Endothelial cell of umbilical vein (primary cell): Measurements from ENCODE around the gene EMID1. TPM values are rescaled to one million over a fixed set of nuclear protein-coding genes. Genes with fewer than 3 reads are reported as not detected.
A peak's percentile ranks its signal among the peaks of the same experiment; 100 is the strongest.

Experiments
- BruUV-seq: library from RNA; stranded (reverse); fragments of 400-500 nt; replicated peaks from 2 replicates; lab custom pipeline; 2021; lab: Mats Ljungman, UMichigan
- CTCF ChIA-PET: fragments of 300-600, 350-600 bp; sonication (Branson Sonifier 250); formaldehyde crosslinking; loops from one replicate; lab custom pipeline; 2021; ENCODE audit warnings: antibody characterized with exemption, inconsistent platforms; lab: Charles Lee
- POLR2A ChIA-PET: fragments of 300-600, 350-600 bp; sonication (Branson Sonifier 250); formaldehyde crosslinking; loops from one replicate; lab custom pipeline; 2021; ENCODE audit warnings: antibody characterized with exemption, inconsistent platforms; lab: Charles Lee
- DNase-seq: peaks from one replicate; pipeline ENCODE4 v3.0.0-alpha.2; 2011; ENCODE audit warnings: low read depth, low spot score
- FAIRE-seq: peaks from 2 replicates; lab custom pipeline; 2011; peaks lifted over from hg19 to GRCh38; lab: Jason Lieb, UNC
- H2AFZ ChIP-seq: 2 replicates; pipeline ENCODE4 v1.6.0; 2012; ENCODE audit warnings: low read depth, low read length, control low read depth, inconsistent platforms
- H3K27ac ChIP-seq: 2 replicates; pipeline ENCODE4 v1.5.1; 2011; ENCODE audit warnings: low read depth, mild to moderate bottlenecking, control low read depth, low read length, moderate library complexity; ENCODE audit not compliant: insufficient read depth
- H3K27me3 ChIP-seq, 2 experiments: 2 replicates each; pipeline versions ENCODE4 v1.6.0 to v1.6.1; 2011; ENCODE audit warnings: low read length in 2 of 2, mixed read lengths in 1 of 2; ENCODE audit not compliant: control insufficient read depth in 2 of 2, insufficient read depth in 2 of 2
- H3K36me3 ChIP-seq, 2 experiments: 2 replicates in 1 of 2; 3 replicates in 1 of 2; pipeline ENCODE4 v1.5.1; 2011; ENCODE audit warnings: low read length in 2 of 2, mild to moderate bottlenecking in 1 of 2, moderate library complexity in 1 of 2; ENCODE audit not compliant: control insufficient read depth in 2 of 2, insufficient read depth in 2 of 2; ENCODE audit errors: extremely low read depth in 1 of 2
- H3K4me1 ChIP-seq: 3 replicates; pipeline ENCODE4 v1.5.1; 2011; ENCODE audit warnings: mild to moderate bottlenecking, low read length; ENCODE audit not compliant: control insufficient read depth, insufficient read depth; ENCODE audit errors: extremely low read depth
- H3K4me2 ChIP-seq: 2 replicates; pipeline ENCODE4 v1.6.1; 2011; ENCODE audit warnings: low read length, control low read depth, mixed read lengths; ENCODE audit not compliant: insufficient read depth
- H3K4me3 ChIP-seq, 3 experiments: fragments of 200-600 bp in 1 of 3; sonication (generic), shearing (Covaris generic) in 1 of 3; replicated peaks in 1 of 3; 2 replicates each; pipeline ENCODE4 v1.5.1; 2011 to 2016; ENCODE audit warnings: control low read depth in 3 of 3, low read length in 3 of 3, mild to moderate bottlenecking in 2 of 3, inconsistent platforms in 1 of 3, low read depth in 1 of 3, moderate library complexity in 1 of 3; ENCODE audit not compliant: insufficient read depth in 1 of 3
- H3K79me2 ChIP-seq: 2 replicates; pipeline ENCODE4 v1.6.0; 2012; ENCODE audit warnings: low read length, inconsistent platforms; ENCODE audit not compliant: control insufficient read depth, insufficient read depth
- H3K9ac ChIP-seq: replicated peaks from 2 replicates; pipeline ENCODE3; 2011; ENCODE audit warnings: low read length, control low read depth; ENCODE audit not compliant: insufficient read depth; ENCODE audit errors: extremely low read depth
- H3K9me1 ChIP-seq: replicated peaks from 3 replicates; pipeline ENCODE4 v1.6.0; 2011; ENCODE audit warnings: mild to moderate bottlenecking, low read length; ENCODE audit not compliant: control insufficient read depth, insufficient read depth; ENCODE audit errors: extremely low read depth
- H3K9me3 ChIP-seq: replicated peaks from 2 replicates; pipeline ENCODE4 v1.5.1; 2012; ENCODE audit warnings: low read length, inconsistent platforms; ENCODE audit not compliant: control insufficient read depth, insufficient read depth
- H4K20me1 ChIP-seq: replicated peaks from 2 replicates; pipeline ENCODE3; 2011; ENCODE audit warnings: mild to moderate bottlenecking, low read length; ENCODE audit not compliant: control insufficient read depth, insufficient read depth; ENCODE audit errors: extremely low read depth
- CTCF ChIP-seq, 2 donors: IDR thresholded peaks; 1 replicate in 1 of 2; 2 replicates in 1 of 2; pipeline ENCODE4 v1.5.1; 2011; ENCODE audit warnings: low read length in 2 of 2, mild to moderate bottlenecking in 2 of 2, moderate library complexity in 2 of 2, control low read depth in 1 of 2, inconsistent platforms in 1 of 2, low read depth in 1 of 2; ENCODE audit not compliant: insufficient read depth in 1 of 2; ENCODE audit errors: extremely low read depth in 1 of 2
- EZH2 ChIP-seq: IDR thresholded peaks from 2 replicates; pipeline ENCODE4 v1.6.1; 2012; ENCODE audit warnings: borderline replicate concordance, low read depth, mild to moderate bottlenecking, moderate library complexity, low read length, inconsistent platforms; ENCODE audit not compliant: severe bottlenecking
- FOS ChIP-seq: IDR thresholded peaks from 2 replicates; pipeline ENCODE4 v1.6.1; 2011; ENCODE audit warnings: mild to moderate bottlenecking, low read length, moderate library complexity, borderline replicate concordance; ENCODE audit not compliant: insufficient read depth
- GATA2 ChIP-seq: IDR thresholded peaks from 2 replicates; pipeline ENCODE4 v1.7.0; 2011; ENCODE audit warnings: low read depth, mild to moderate bottlenecking, moderate library complexity, mixed read lengths, low read length; ENCODE audit not compliant: insufficient read length, insufficient read depth
- MAX ChIP-seq: IDR thresholded peaks from 2 replicates; pipeline ENCODE4 v1.6.1; 2011; ENCODE audit not compliant: insufficient read depth, insufficient read length
- POLR2AphosphoS5 ChIP-seq: IDR thresholded peaks from 2 replicates; pipeline ENCODE4 v1.6.1; 2012; ENCODE audit warnings: low read depth, mild to moderate bottlenecking, control low read depth, low read length, moderate library complexity; ENCODE audit not compliant: insufficient read depth
- dilution Hi-C: fragments of 300-500 bp; cut with MboI; formaldehyde crosslinking; loops from one replicate; pipeline ENCODE4 v1.15.0; 2019; ENCODE audit warnings: low sequenced_read_pairs; ENCODE audit not compliant: extremely low pct_ligation_motif_present
- intact Hi-C: fragments of 100-400 bp; cut with micrococcal nuclease; formaldehyde crosslinking; loops from one replicate; pipeline ENCODE4 v1.10.0; 2022
- polyA plus RNA-seq, 4 experiments: library from polyadenylated mRNA; depleted of rRNA in 3 of 4; stranded (reverse) in 3 of 4; unstranded in 1 of 4; fragments of >200 nt; gene quantifications; 2 replicates each; pipeline versions ENCODE4 v1.2.1 to v1.2.3, GENCODE V29; 2011 to 2012; ENCODE audit warnings: missing spikeins in 1 of 4
- total RNA-seq: library from RNA; stranded (reverse); gene quantifications from 2 replicates; pipeline ENCODE4 v1.2.3, GENCODE V29; 2021

EMID1 gene
- total and polyA plus RNA-seq, 2 donors (not counting 3 experiments of a cell fraction or from before 2014, with no cell fraction given) = 0.51 to 0.75 TPM

GRCh38 chr22:29267462-29267857 lies 61.8 kb downstream of the EMID1 start:
- Histone ChIP-seq H3K9me1 (no peaks in the 10 kb centered on the region), H3K4me3 (peak overlapping the region; percentile 75 to 85 (median 84)), H3K27me3 (no peaks in the 10 kb centered on the region), H4K20me1 (peaks cover 19% of the 10 kb centered on the region), H3K27ac (peak overlapping the region; percentile 100), H3K36me3 (peaks cover 12 to 14% of the 10 kb centered on the region in 2 experiments), H3K4me2 (peak overlapping the region; percentile 95), H3K9ac (peak overlapping the region; percentile 100), H3K79me2 (peaks cover 62% of the 10 kb centered on the region), H2AFZ (peak overlapping the region; percentile 90), H3K9me3 (no peaks in the 10 kb centered on the region), H3K4me1 (peaks cover 40% of the 10 kb centered on the region)
- intact Hi-C loops = loop anchor here (5.0 kb wide), 1 partner anchor 40 kb away; the partner anchor contains the start of gene GAS2L1
- CTCF ChIA-PET = interaction anchor here (2.2 kb wide), 1 partner anchor 22 kb away, joined by 11 read pairs; no protein-coding TSS in a partner anchor
- TSS peak; percentile 65 for BruUV-seq
- POLR2A ChIA-PET = no interaction called here
- no peak for DNase-seq
- TF ChIP-seq GATA2 (no peak), FOS (no peak), POLR2AphosphoS5 (no peak), MAX (no peak), CTCF (IDR thresholded peaks at IDR 0.05; ENCODE audit: extremely low read depth in 1 of 2, insufficient read depth in 1 of 2, low read depth in 1 of 2, low read length in 2 of 2) (no peak), EZH2 (no peak)
- FAIRE-seq = no peak
- dilution Hi-C loops = no loop called here
